Neuronal stem cell (in vitro differentiated cells): Measurements from ENCODE around the gene ALG1L2.
"Not testable (repeated sequence)": the region's sequence is repeated elsewhere in the genome, so short reads cannot be mapped to it uniquely, and the experiment has no call there.

Experiments
- DNase-seq: peaks from one replicate; pipeline ENCODE4 v3.0.0-alpha.2; 2013; ENCODE audit warnings: low spot score
- H2AFZ ChIP-seq: one replicate; pipeline ENCODE4 v1.6.1; 2013; ENCODE audit warnings: mild to moderate bottlenecking, low read length, inconsistent platforms
- H2AK5ac ChIP-seq: 2 replicates; pipeline ENCODE4 v1.6.1; 2013; ENCODE audit warnings: low read depth, mild to moderate bottlenecking, inconsistent platforms, low read length, moderate library complexity, mixed read lengths
- H2BK120ac ChIP-seq: 2 replicates; pipeline ENCODE4 v1.6.1; 2013; ENCODE audit warnings: low read depth, mild to moderate bottlenecking, inconsistent platforms, low read length, moderate library complexity, mixed read lengths
- H2BK12ac ChIP-seq: one replicate; pipeline ENCODE4 v1.6.1; 2013; ENCODE audit warnings: low read length, inconsistent platforms
- H2BK15ac ChIP-seq: 2 replicates; pipeline ENCODE4 v1.6.1; 2013; ENCODE audit warnings: mild to moderate bottlenecking, low read length, inconsistent platforms, mixed read lengths
- H2BK5ac ChIP-seq: one replicate; pipeline ENCODE4 v1.6.1; 2013; ENCODE audit warnings: inconsistent platforms, mild to moderate bottlenecking, low read length, moderate library complexity
- H3K14ac ChIP-seq: one replicate; pipeline ENCODE4 v1.6.1; 2013; ENCODE audit warnings: low read length, inconsistent platforms
- H3K18ac ChIP-seq: 2 replicates; pipeline ENCODE4 v1.6.1; 2013; ENCODE audit warnings: low read length, inconsistent platforms
- H3K23ac ChIP-seq: 2 replicates; pipeline ENCODE4 v1.6.1; 2013; ENCODE audit warnings: low read depth, mild to moderate bottlenecking, mixed read lengths, low read length, inconsistent platforms; ENCODE audit not compliant: poor library complexity
- H3K27ac ChIP-seq: replicated peaks from 3 replicates; pipeline ENCODE4 v1.5.1; 2013; ENCODE audit warnings: low read length, inconsistent platforms
- H3K27me3 ChIP-seq, 3 experiments: 2 replicates each; pipeline ENCODE4 v1.6.1; 2013; ENCODE audit warnings: low read length in 3 of 3, mild to moderate bottlenecking in 2 of 3, inconsistent platforms in 1 of 3, low read depth in 1 of 3, mixed read lengths in 1 of 3, moderate library complexity in 1 of 3; ENCODE audit not compliant: control insufficient read depth in 3 of 3, insufficient read depth in 3 of 3
- H3K36me3 ChIP-seq, 2 donors: replicated peaks in 1 of 2; 2 replicates each; pipeline ENCODE4 v1.6.1; 2013; ENCODE audit warnings: low read length in 2 of 2; ENCODE audit not compliant: control insufficient read depth in 2 of 2, insufficient read depth in 2 of 2
- H3K4ac ChIP-seq: 2 replicates; pipeline ENCODE4 v1.6.1; 2013; ENCODE audit warnings: inconsistent platforms, mild to moderate bottlenecking, low read length, moderate library complexity
- H3K4me1 ChIP-seq, 2 donors: 1 replicate in 1 of 2; 2 replicates in 1 of 2; pipeline ENCODE4 v1.6.1; 2013; ENCODE audit warnings: low read length in 2 of 2, low read depth in 1 of 2; ENCODE audit not compliant: control insufficient read depth in 2 of 2, insufficient read depth in 1 of 2
- H3K4me2 ChIP-seq: one replicate; pipeline ENCODE4 v1.6.1; 2013; ENCODE audit warnings: mild to moderate bottlenecking, low read length, inconsistent platforms; ENCODE audit not compliant: insufficient read depth, poor library complexity, severe bottlenecking
- H3K4me3 ChIP-seq, 2 donors: 2 replicates each; pipeline ENCODE4 v1.5.1; 2013; ENCODE audit warnings: low read length in 2 of 2, mild to moderate bottlenecking in 2 of 2, inconsistent platforms in 1 of 2, moderate library complexity in 1 of 2
- H3K79me1 ChIP-seq: one replicate; pipeline ENCODE4 v1.6.1; 2013; ENCODE audit warnings: low read depth, mild to moderate bottlenecking, inconsistent platforms, low read length, moderate library complexity
- H3K9ac ChIP-seq: one replicate; pipeline ENCODE4 v1.6.1; 2013; ENCODE audit warnings: mild to moderate bottlenecking, low read depth, low read length, inconsistent platforms; ENCODE audit not compliant: poor library complexity
- H3K9me3 ChIP-seq, 2 donors: replicated peaks in 1 of 2; 2 replicates each; pipeline versions ENCODE3 to v1.6.1; 2013; ENCODE audit warnings: low read length in 2 of 2, mild to moderate bottlenecking in 2 of 2, inconsistent platforms in 1 of 2, low read depth in 1 of 2, mixed read lengths in 1 of 2, moderate library complexity in 1 of 2; ENCODE audit not compliant: control insufficient read depth in 2 of 2, insufficient read depth in 1 of 2
- H4K8ac ChIP-seq: one replicate; pipeline ENCODE4 v1.6.1; 2013; ENCODE audit warnings: low read depth, mild to moderate bottlenecking, inconsistent platforms, low read length, moderate library complexity
- H4K91ac ChIP-seq: one replicate; pipeline ENCODE4 v1.6.1; 2013; ENCODE audit warnings: low read length, low read depth, mild to moderate bottlenecking, inconsistent platforms; ENCODE audit not compliant: poor library complexity
- WGBS, 2 donors: extraction: QIAGEN DNeasy Blood & Tissue Kit; methylation state at CpG; one replicate each; pipeline ENCODE4 v1.1.7; 2013; ENCODE audit warnings: missing lambda C conversion rate in 2 of 2, mixed read lengths in 1 of 2; ENCODE audit not compliant: insufficient read length in 2 of 2, insufficient replicate concordance in 1 of 2; ENCODE audit errors: extremely low coverage in 2 of 2; 5-methylcytosine and 5-hydroxymethylcytosine counted together

The ALG1L2 gene

GRCh38 chr3:130044370-130044769 is 37.3 kb upstream of the ALG1L2 start:
- Histone ChIP-seq H3K23ac (no peak overlapping the region), H2AFZ (no peak overlapping the region), H3K14ac (peak overlapping the region; percentile 47), H2BK12ac (no peak overlapping the region), H3K4me2 (no peak overlapping the region), H2BK15ac (no peak overlapping the region), H3K36me3 (peaks cover 0 to 3% of the 10 kb centered on the region in 2 donors), H3K27ac (peak overlapping the region; percentile 24), H3K9me3 (peaks cover 0 to 2% of the 10 kb centered on the region in 2 donors), H3K4me3 (peak overlapping the region in 1 of 2 donors; percentile 72), H3K18ac (no peak overlapping the region), H2AK5ac (no peak overlapping the region), H4K91ac (no peak overlapping the region), H3K9ac (peak overlapping the region; percentile 53), H3K4me1 (peaks cover 0 to 3% of the 10 kb centered on the region in 2 donors), H3K27me3 (no peaks in the 10 kb centered on the region), H3K79me1 (no peaks in the 10 kb centered on the region), H2BK120ac (no peak overlapping the region), H4K8ac (no peak overlapping the region), H2BK5ac (no peak overlapping the region), H3K4ac (no peak overlapping the region)
- WGBS, 2 donors = no CpG with 5 or more reads among the region's 11 CpGs
- DNase-seq = no peak

- Histone ChIP-seq H3K4me2 (no peak overlapping the region), H2BK15ac (no peak overlapping the region), H3K79me1 (no peaks in the 10 kb centered on the region), H3K27ac (no peak overlapping the region), H4K8ac (no peak overlapping the region), H3K4me1 (peaks cover 0 to 3% of the 10 kb centered on the region in 2 donors), H4K91ac (no peak overlapping the region), H3K36me3 (peaks cover 0 to 3% of the 10 kb centered on the region in 2 donors), H2BK12ac (no peak overlapping the region), H3K9ac (no peak overlapping the region), H3K18ac (no peak overlapping the region), H3K23ac (no peak overlapping the region), H3K4me3 (no peak overlapping the region), H3K9me3 (peaks cover 0 to 2% of the 10 kb centered on the region in 2 donors), H2AFZ (no peak overlapping the region), H3K27me3 (no peaks in the 10 kb centered on the region), H3K4ac (no peak overlapping the region), H2BK5ac (no peak overlapping the region), H2AK5ac (no peak overlapping the region), H2BK120ac (no peak overlapping the region), H3K14ac (no peak overlapping the region)
- DNase-seq = no peak
- no CpG with 5 or more reads among the region's 6 CpGs for WGBS, 2 donors
These were observed 32.9 kb upstream of the ALG1L2 start for GRCh38 chr3:130048726-130049125.

GRCh38 chr3:130052366-130052765 is 29.3 kb upstream of the ALG1L2 start:
- not testable (repeated sequence) for H2BK12ac ChIP-seq, H2BK5ac ChIP-seq, H2AFZ ChIP-seq

GRCh38 chr3:130052965-130053364 is 28.7 kb upstream of the ALG1L2 start:
- H3K27ac ChIP-seq, DNase-seq, H3K4me2 ChIP-seq, H2BK12ac ChIP-seq, H4K8ac ChIP-seq, H3K18ac ChIP-seq, H2AFZ ChIP-seq, H3K9me3 ChIP-seq, H3K23ac ChIP-seq, H3K27me3 ChIP-seq, H3K9ac ChIP-seq, H3K79me1 ChIP-seq, H2BK5ac ChIP-seq, H4K91ac ChIP-seq, H3K4me3 ChIP-seq, H2BK15ac ChIP-seq, H3K4me1 ChIP-seq, H3K14ac ChIP-seq, H2BK120ac ChIP-seq, H2AK5ac ChIP-seq, H3K36me3 ChIP-seq, H3K4ac ChIP-seq: not testable (repeated sequence)
- WGBS, 2 donors = no CpG with 5 or more reads among the region's 4 CpGs

More at GRCh38 chr3:130052366-130052765, 29.3 kb upstream of the ALG1L2 start:
- H3K14ac ChIP-seq, H3K9me3 ChIP-seq, H3K23ac ChIP-seq, H3K36me3 ChIP-seq, H3K4ac ChIP-seq, H3K4me1 ChIP-seq, H3K9ac ChIP-seq, H3K27ac ChIP-seq, H3K18ac ChIP-seq, H4K91ac ChIP-seq, H3K27me3 ChIP-seq, H3K79me1 ChIP-seq, H2AK5ac ChIP-seq, H3K4me2 ChIP-seq, H2BK120ac ChIP-seq, H2BK15ac ChIP-seq, H4K8ac ChIP-seq, H3K4me3 ChIP-seq, DNase-seq: not testable (repeated sequence)
- WGBS, 2 donors = no CpG with 5 or more reads among the region's 5 CpGs
